ENCODE results near the gene PBRM1.

- TF ChIP-seq CTCF (conservative IDR thresholded peaks at IDR 0.05; ENCODE audit: low read length) (no peak), EZH2phosphoT487 (IDR thresholded peaks at IDR 0.05; ENCODE audit: borderline replicate concordance, low read depth, low read length) (no peak)
Observed at GRCh38 chr3:52561028-52561747, 124.5 kb downstream of the PBRM1 start.
